ENCODE measurements around the gene RNU1-3.
"Not testable (repeated sequence)": the region's sequence is repeated elsewhere in the genome, so short reads cannot be mapped to it uniquely, and the experiment has no call there.

Gene RNU1-3

GRCh38 chr1:16636551-16637195 lies 30.1 kb downstream of the RNU1-3 start:
- not testable (repeated sequence) for DNase-seq

DNA sequence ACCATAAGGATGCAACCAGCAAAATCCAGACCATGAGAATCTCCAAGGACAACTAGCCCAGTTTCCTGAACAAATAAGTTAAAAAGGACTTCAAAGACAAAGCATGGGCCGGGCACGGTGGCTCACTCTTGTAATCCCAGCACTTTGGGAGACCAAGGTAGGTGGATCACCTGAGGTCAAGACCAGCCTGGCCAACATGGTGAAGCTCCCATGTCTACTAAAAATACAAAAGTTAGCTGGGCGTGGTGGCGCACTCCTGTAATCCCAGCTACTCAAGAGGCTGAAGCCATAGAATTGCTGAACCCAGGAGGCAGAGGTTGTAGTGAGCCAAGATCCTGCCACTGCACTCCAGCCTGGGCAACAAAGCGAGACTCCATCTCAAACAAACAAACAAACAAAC lies 30.8 kb downstream of the RNU1-3 start:
- DNase-seq: not testable (repeated sequence)

- DNase-seq: not testable (repeated sequence)
Measured at GRCh38 chr1:16633540-16634282, 33.0 kb downstream of the RNU1-3 start.

- DNase-seq: not testable (repeated sequence)
Measured at GRCh38 chr1:16632044-16632850, 34.5 kb downstream of the RNU1-3 start.

DNA sequence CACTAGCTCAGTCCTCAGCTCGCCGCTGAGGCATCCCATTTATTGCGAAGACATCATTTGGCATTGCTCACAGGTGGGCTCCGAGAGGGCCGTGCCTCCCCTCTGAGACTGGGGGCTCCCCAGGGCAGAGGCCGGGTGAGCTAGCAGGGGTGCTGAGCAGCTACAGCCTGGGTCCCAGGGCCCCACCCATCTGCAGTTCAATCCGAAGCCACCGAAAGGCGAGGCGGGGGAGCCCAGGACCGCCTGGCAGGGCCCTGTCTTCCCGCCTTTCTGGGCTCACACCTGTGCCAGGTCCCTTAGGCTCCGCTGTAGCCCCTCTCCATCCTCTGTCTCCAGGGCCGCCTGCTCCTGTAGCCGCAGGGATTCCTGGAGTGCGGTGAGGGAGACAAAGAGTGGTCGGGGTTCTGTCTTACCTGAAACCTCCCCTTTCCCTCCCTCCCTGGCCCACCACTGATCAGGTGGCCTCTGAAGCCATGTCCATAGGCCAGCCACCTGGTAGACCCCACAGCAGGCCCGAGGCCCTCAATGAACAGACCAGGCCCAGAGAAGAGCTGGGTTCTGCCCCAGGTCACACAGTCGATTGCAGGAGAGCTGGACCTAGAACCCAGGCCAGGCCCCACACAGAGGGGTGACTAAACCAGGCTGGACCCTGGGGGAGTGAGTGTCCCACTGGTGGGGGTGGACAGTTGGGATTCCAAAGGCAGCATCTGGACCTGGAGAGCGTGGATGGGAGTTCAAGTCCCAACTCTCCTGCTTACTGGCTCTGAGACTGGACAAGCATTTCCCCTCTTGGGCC lies 35.3 kb downstream of the RNU1-3 start:
- no peak for DNase-seq

DNA sequence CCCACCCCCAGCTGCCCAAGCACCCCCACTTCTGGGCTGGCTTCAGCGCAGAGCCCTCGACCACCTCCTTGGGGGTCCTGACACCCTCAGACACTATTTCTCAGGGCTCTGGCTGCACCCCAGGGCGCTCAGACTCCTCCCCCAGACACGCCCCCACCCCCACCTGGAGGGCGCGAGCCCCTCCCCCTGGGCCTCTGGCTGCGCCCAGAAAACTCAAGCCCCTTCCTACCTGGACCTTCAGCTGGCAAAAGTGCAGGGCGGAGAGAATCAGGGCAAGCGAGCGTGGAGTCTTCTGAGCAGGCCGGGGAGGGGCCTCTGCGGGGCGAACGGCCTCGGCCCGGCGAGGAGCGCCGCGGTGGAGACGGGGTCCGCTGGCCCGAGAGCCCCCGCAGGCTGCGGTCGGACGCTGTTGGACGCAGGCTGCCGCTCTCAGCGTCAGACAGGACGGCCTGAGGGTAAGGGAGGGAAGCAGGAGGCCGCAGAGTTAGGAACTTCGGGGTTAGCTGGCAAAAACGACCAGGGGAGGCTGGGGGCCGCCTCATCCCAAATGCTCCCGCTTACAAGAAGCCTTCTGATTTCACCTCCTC lies 36.0 kb downstream of the RNU1-3 start:
- no peak for DNase-seq

- not testable (repeated sequence) for DNase-seq
Measured at GRCh38 chr1:16629916-16630530, 36.7 kb downstream of the RNU1-3 start.

GRCh38 chr1:16628361-16629111 lies 38.2 kb downstream of the RNU1-3 start:
- DNase-seq: no peak

DNA sequence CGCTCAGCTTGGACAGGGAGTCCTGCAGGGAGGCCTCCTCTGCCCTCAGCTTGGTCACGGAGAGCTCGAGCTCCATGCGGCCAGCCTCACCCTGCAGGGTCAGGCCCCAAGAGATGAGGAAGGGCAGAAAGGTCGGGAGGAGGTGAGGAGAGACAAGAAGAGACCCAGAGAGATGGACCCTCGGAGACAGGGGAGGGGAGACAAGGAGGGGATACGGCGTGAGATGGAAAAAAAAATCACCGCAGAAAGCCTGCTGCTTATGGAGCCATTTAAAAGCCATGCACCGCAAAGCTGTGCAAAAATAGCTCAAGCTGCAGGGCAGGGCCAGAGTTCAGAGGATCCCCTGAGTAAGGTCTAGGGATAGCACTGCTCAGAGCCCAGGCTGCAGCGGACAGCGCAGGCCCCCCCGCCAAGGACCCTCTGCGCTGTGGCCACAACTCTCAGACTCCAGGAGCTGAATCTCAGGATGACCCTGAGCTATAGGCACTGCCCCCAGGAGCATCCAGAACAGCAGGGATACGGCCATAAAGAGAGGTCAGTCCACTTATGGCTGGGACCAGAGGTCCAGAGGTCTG lies 40.3 kb downstream of the RNU1-3 start:
- DNase-seq: not testable (repeated sequence)

DNA sequence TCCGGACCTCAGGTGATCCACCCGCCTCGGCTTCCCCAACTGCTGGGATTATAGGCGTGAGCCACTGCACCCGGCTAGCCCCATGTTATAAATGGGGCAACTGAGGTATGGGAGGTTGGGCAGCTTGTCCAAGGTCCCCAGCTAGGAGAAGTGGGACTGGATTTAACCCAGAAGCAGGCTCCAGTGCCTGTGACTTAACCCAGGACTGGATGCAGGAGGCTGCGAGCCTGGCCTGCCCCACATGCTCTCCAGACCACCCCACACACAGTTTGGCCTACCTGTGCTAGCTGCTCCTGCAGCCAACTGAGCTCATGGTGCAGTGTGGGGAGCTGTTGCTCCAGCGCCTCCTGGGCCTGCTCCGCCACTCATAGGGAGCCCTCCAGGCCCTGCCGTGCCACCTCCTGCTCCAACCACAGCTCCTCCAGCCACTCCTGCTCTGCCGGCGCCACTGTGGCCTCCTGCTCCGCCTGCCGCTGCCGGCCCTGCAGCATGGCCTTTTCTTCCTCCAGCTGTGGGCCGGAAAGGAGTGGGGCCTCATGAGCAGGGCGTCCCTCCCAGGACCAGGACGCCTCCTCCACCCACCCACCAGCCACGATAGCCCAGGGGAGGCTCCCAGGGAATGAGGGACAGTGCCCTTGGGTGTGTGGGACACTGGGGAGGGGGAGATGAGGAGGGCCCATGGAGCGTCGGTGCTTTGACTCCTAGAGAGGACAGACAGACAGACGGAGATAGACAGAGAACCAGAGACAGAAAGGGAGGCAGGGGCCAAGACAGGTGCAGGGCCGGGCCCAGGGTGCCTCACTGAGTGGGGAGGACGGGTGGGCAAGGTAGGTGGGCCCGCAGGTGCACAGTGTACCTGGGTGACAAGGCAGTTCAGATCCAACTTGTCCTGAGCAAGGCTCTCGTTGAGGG lies 41.0 kb downstream of the RNU1-3 start:
- DNase-seq: no peak

- DNase-seq: peak; percentile 93
Measured at GRCh38 chr1:16623812-16624719, 42.7 kb downstream of the RNU1-3 start.

GRCh38 chr1:16623337-16623736 lies 43.4 kb downstream of the RNU1-3 start:
- DNase-seq: not testable (repeated sequence)

- not testable (repeated sequence) for DNase-seq
Measured at GRCh38 chr1:16621681-16622315, 45.0 kb downstream of the RNU1-3 start.

GRCh38 chr1:16621300-16621658 lies 45.5 kb downstream of the RNU1-3 start:
- no peak for DNase-seq

GRCh38 chr1:16619803-16620501 lies 46.8 kb downstream of the RNU1-3 start:
- DNase-seq: not testable (repeated sequence)

DNA sequence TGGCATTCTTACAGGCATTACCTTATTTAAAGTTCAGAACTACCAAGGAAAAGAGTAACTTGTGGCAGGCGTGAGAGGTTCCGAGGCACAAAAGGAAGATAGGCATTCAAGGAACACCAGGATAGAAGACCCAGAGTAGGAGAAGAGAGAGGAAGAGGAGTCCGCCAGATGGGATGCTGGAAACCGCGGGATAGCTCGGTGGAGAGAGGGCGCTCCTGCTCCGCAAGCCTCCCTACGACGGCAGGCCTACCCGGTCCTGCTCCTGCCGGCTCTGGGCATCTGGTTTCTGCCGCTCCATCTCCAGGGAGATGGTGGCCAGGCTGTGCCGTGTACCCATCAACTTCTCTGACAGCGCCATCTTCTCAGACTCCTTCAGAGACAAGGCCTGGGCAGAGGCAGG lies 48.0 kb downstream of the RNU1-3 start:
- no peak for DNase-seq

All from NCI-H2171 (cell line).